Testis (tissue), 3 donors: ENCODE data around the gene NEK11. TPM values are rescaled to one million over a fixed set of nuclear protein-coding genes. Genes with fewer than 3 reads are reported as not detected.
A peak's percentile ranks its signal among the peaks of the same experiment; 100 is the strongest.

Experiments
- DNase-seq: peaks from one replicate; pipeline ENCODE4 v3.0.0-alpha.2; 2019
- H3K27ac ChIP-seq, 2 donors: fragments of 200-600 bp; sonication (generic); one replicate each; pipeline ENCODE4 v1.5.1; 2019
- H3K27me3 ChIP-seq: fragments of 200-600 bp; sonication (generic); one replicate; pipeline ENCODE4 v1.5.1; 2019
- H3K36me3 ChIP-seq: fragments of 200-600 bp; sonication (generic); one replicate; pipeline ENCODE4 v1.5.1; 2017; ENCODE audit warnings: low read depth; ENCODE audit errors: missing control alignments
- H3K4me1 ChIP-seq: fragments of 200-600 bp; sonication (generic); one replicate; pipeline ENCODE4 v1.5.1; 2019
- H3K4me3 ChIP-seq, 2 donors: fragments of 200-600 bp; sonication (generic); one replicate each; pipeline ENCODE4 v1.5.1; 2017 to 2019
- H3K9me3 ChIP-seq: fragments of 200-600 bp; sonication (generic); one replicate; pipeline ENCODE4 v1.5.1; 2017
- POLR2A ChIP-seq: fragments of 450-650 bp; IDR thresholded peaks from one replicate; pipeline ENCODE4 v1.6.1; 2017; ENCODE audit warnings: antibody characterized with exemption, mild to moderate bottlenecking, moderate library complexity
- WGBS, 2 donors: methylation state at CpG; one replicate each; pipeline ENCODE4 v1.1.5; 2018; 5-methylcytosine and 5-hydroxymethylcytosine counted together
- intact Hi-C: fragments of 100-400 bp; cut with DNase I; formaldehyde crosslinking; loops from one replicate; pipeline ENCODE4 v1.15.1; 2023; ENCODE audit warnings: low total_unique reads
- polyA plus RNA-seq: library from polyadenylated mRNA; stranded (reverse); fragments of 350-450 nt; fragmentation: Illumina TruSeq; extraction: RNeasy Lipid Tissue Mini Kit (QIAGEN cat#74804); gene quantifications from one replicate; pipeline ENCODE4 v1.2.3, GENCODE V29; 2014; ENCODE audit warnings: low read depth, low replicate concordance; ENCODE audit not compliant: insufficient read depth
- total RNA-seq, 2 donors: library from RNA; depleted of rRNA; stranded (reverse); fragments of >200 nt; gene quantifications; one replicate each; pipeline ENCODE4 v1.2.3, GENCODE V29; 2016
- TF ChIP-seq, protein P1 (sequence below), 3 experiments: fragments of 450-650 bp in 2 of 3; fragments of 200-600 bp in 1 of 3; sonication (generic) in 1 of 3; IDR thresholded peaks; one replicate each; pipeline ENCODE4 v1.5.1; 2016 to 2019; ENCODE audit warnings: antibody characterized with exemption in 3 of 3, mild to moderate bottlenecking in 2 of 3, moderate library complexity in 1 of 3

The NEK11 gene
- total and polyA plus RNA-seq, 3 donors from 2014 or later, result 22.4 to 40.9 (median 35.9) TPM

DNA sequence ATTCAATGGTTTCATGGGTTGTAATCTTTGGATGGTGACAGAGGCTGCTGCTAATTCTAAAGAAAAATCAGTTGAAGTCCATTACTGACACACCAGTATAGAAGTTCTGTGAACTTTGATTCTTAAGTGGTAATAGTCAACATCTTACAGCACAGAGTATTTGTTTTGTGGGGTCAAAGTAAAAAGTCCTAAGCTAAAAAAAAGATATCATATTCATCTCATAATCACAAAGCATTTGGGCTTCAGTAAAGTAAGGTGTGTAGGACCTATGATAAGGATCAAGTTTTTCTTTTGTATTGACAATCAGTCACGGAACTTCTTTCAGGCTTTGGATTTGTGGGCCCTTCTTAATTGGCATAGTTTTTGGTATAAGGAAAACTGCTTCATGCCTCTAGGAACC lies 1.1 kb upstream of the NEK11 start:
- TF ChIP-seq POLR2A, result no peak
- TF ChIP-seq, protein P1, sequence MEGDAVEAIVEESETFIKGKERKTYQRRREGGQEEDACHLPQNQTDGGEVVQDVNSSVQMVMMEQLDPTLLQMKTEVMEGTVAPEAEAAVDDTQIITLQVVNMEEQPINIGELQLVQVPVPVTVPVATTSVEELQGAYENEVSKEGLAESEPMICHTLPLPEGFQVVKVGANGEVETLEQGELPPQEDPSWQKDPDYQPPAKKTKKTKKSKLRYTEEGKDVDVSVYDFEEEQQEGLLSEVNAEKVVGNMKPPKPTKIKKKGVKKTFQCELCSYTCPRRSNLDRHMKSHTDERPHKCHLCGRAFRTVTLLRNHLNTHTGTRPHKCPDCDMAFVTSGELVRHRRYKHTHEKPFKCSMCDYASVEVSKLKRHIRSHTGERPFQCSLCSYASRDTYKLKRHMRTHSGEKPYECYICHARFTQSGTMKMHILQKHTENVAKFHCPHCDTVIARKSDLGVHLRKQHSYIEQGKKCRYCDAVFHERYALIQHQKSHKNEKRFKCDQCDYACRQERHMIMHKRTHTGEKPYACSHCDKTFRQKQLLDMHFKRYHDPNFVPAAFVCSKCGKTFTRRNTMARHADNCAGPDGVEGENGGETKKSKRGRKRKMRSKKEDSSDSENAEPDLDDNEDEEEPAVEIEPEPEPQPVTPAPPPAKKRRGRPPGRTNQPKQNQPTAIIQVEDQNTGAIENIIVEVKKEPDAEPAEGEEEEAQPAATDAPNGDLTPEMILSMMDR (IDR thresholded peaks at IDR 0.05), result no peak
- Histone ChIP-seq H3K9me3 (no peaks in the 10 kb centered on the region), H3K4me1 (peaks cover 8% of the 10 kb centered on the region), H3K27me3 (no peaks in the 10 kb centered on the region), H3K27ac (no peak overlapping the region), H3K36me3 (no peaks in the 10 kb centered on the region), H3K4me3 (no peak overlapping the region)
- intact Hi-C loops, result no loop called here
- no peak for DNase-seq
- WGBS, 2 donors, result 70 to 71% methylated on average over 1 of the region's 1 CpG

DNA sequence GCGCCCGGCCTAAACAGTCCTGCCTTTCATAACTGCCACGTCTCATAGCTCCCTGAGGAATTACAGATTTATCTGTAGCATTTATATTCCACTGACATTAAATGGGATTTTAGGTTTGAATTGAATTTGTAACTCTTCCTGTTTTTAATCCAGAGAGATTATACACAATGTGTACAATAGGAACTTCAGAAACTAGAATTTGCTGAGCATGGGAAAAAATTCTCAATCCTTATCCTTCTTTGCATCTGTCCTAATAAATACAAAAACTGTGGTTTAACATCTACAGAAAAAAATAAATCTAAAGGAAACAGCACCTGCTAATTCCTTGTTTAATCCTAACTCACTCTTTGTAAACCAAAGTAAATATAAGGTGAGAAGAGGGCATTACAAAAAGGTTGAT lies 2.2 kb downstream of the NEK11 start:
- TF ChIP-seq, protein P1 (IDR thresholded peaks at IDR 0.05), result no peak
- no peak for TF ChIP-seq POLR2A
- intact Hi-C loops, result no loop called here
- DNase-seq, result no peak
- Histone ChIP-seq H3K36me3 (no peaks in the 10 kb centered on the region), H3K27ac (no peak overlapping the region), H3K4me1 (peaks cover 8% of the 10 kb centered on the region), H3K27me3 (no peaks in the 10 kb centered on the region), H3K9me3 (no peaks in the 10 kb centered on the region), H3K4me3 (no peak overlapping the region)
- WGBS, 2 donors, result 62 to 72% methylated on average over 3 of the region's 3 CpGs

DNA sequence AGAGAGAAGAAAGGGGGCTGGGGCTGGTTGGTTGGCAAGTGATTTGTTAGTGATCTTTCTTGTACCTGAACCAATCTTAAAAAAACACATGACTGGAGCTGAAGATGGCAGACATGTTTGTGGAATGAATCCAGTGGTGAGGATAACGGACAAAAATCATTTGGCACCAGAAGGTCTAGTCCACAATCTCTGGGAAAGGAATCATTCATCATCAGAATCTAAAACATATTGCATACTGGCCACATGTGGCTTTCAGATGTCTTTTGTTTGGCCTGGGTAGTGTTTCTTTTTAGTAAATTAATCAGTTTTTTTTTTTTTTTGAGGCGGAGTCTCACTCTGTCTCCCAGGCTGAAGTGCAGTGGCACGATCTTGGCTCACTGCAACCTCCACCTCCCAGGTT lies 5.0 kb downstream of the NEK11 start:
- Histone ChIP-seq H3K4me1 (no peaks in the 10 kb centered on the region), H3K4me3 (no peak overlapping the region), H3K27ac (no peak overlapping the region), H3K9me3 (no peaks in the 10 kb centered on the region), H3K36me3 (no peaks in the 10 kb centered on the region), H3K27me3 (no peaks in the 10 kb centered on the region)
- no peak for TF ChIP-seq POLR2A
- TF ChIP-seq, protein P1 (IDR thresholded peaks at IDR 0.05), result no peak
- WGBS, 2 donors, result 64 to 78% methylated on average over 3 of the region's 3 CpGs
- DNase-seq, result no peak
- intact Hi-C loops, result no loop called here

DNA sequence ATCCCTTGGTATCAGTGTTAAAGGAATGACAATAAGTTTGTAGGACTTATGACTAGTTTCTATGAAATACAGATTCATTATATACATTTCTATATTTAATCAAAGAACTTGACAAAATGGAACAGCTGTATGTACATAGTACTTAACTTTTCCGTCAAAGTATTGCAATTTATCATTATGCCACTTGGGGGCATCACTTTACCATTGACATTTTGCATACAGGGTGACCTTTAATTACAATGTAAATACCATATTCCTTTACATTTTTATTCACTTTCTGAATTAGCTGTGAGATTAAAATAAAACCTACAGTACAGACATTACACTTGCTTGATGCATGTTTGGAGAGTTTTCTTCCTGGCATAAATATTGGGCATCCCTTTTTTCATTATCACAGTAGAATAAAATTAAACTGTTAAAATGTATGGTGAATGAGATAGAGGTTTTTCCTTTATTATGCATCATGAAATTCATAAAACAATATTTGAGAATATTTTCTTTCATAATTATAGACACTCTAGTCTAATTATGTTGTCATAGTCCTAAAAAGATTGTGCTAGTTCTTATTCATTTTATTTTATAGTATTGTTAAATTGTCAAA lies 6.9 kb downstream of the NEK11 start:
- Histone ChIP-seq H3K9me3 (no peaks in the 10 kb centered on the region), H3K4me1 (no peaks in the 10 kb centered on the region), H3K27me3 (no peaks in the 10 kb centered on the region), H3K4me3 (no peak overlapping the region), H3K36me3 (no peaks in the 10 kb centered on the region), H3K27ac (no peak overlapping the region)
- WGBS, 2 donors, result 53 to 56% methylated on average over 1 of the region's 1 CpG
- TF ChIP-seq, protein P1 (IDR thresholded peaks at IDR 0.05), result peak; percentile 31 to 60 (median 34)
- no peak for TF ChIP-seq POLR2A
- no peak for DNase-seq
- intact Hi-C loops, result no loop called here

DNA sequence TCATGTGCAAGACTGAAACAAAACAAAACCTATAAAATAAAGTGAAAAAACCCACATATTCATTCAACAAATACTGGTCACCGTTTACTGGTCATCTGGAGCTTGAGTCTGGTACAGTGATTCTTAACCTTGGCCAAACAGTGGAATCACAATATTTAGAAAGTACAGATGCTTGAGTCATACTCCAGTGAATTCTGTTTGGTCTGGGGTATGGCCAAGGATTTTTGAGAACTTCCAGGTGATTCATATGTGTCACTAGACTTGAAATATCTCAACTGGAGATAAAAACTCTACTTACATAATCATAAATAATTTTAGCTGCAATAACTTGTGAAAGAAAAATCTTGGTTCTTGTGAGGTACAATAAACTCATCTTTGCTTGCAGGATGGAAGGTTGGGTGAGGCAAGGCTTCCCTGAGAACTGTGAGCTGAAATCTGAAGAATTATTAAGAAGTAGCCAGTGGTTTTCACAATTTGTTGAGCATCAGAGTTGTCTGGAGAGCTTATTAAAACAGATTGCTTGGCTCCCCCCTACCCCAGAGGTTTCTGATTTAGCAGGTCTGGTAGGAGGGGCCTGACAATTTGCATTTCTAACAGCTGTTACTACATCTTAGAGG lies 9.6 kb downstream of the NEK11 start:
- no peaks in the 10 kb centered on the region for H3K9me3 ChIP-seq
- WGBS, 2 donors, result 48 to 87% methylated on average over 1 of the region's 1 CpG
- no peaks in the 10 kb centered on the region for H3K27me3 ChIP-seq
- no peak for DNase-seq
- no peaks in the 10 kb centered on the region for H3K36me3 ChIP-seq
- no peak overlapping the region for H3K4me3 ChIP-seq
- no peaks in the 10 kb centered on the region for H3K4me1 ChIP-seq
- intact Hi-C loops, result no loop called here
- TF ChIP-seq POLR2A, result no peak
- TF ChIP-seq, protein P1 (IDR thresholded peaks at IDR 0.05), result no peak
- no peak overlapping the region for H3K27ac ChIP-seq
